ENCODE measurements around the gene JAK3.
A peak's percentile ranks its signal among the peaks of the same experiment; 100 is the strongest.
"Not testable (repeated sequence)": the region's sequence is repeated elsewhere in the genome, so short reads cannot be mapped to it uniquely, and the experiment has no call there.

JAK3 gene

DNA sequence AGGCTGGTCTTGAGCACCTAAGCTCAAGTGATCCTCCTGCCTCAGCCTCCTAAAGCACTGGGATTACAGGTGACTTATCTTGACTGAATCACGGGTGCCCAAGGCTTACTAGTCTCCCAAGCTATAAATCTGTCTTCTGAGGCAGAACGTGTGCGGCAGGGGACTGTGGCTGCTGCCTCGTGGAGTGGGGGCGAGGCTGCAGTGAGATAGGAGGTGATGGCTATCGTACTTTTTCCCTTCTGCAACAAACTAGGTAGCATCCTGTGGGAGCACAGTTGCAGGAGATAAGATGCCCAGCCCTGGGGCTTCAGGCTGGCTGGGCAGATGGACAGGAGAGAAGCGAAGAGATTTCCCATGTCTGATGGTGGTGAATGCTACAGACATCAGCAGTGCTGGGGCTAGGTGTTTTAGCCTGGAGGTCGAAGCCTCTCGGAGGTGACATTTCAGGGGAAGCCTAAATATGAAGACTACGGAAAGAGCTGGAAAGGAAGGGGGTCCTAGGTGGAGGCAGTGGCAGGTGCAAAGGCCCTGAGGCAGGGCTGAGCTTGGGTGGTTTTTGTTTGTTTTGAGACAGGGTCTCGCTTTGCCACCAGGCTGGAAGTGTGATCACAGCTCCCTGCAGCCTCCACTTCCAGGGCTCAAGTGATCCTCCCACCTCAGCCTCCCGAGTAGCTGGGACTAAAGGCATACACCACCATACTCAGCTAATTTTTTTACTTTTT lies 45.5 kb downstream of the JAK3 start:
- DNase-seq = no peak

DNA sequence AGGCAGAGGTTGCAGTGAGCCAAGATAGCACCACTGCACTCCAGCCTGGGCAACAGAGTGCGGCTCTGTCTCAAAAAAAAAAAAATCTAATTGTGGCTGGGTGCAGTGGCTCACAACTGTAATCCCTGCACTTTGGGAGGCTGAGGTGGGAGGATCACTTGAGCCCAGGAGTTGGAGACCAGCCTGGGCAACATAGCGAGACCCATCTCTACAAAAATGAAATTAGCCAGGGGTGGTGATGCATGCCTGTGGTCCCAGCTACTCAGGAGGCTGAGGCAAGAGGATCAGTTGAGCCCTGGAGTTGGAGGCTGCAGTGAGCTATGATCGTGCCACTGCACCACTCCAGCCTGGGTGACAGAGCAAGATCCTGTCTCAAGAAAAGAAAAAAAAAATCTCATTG lies 49.2 kb downstream of the JAK3 start:
- DNase-seq = not testable (repeated sequence)

DNA sequence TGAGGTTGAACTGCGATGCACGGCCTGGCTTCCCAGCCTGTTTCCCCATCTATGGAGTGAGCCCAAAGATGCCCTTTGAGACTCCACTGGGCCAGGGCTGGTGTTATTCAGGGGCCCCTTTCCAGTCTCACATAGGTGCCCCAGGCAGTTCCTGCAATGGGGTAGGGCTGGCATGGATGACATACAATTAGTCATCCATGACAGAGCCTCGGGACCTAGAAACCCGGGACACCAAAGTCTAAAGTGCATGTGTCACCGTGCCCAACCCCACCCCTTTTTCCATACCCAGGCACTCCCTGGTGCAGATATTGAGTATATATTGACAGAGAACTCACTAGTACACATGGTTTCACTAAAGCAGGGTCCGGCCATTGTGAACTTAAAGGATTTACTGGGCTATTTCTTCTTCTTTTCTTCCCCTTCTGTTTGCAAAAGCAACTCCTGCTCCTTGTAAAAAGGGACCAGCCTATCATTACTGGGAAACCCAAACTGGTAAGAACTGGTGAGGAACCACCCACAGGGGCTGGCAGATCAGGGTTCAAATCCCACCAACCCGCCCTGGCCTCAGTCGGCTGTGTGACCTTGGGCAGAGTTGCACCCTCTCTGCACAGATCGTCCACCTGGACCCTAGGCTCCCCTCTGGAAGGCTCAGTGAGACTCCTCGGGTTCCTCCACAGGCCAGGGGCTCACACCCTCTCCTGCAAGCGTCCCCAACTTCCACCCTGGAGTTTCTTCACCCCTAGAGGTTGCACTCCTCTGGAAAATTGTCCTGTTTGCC lies 50.2 kb downstream of the JAK3 start:
- no peak for DNase-seq

- DNase-seq = no peak
Observed at GRCh38 chr19:17796838-17797423, 50.9 kb downstream of the JAK3 start.

GRCh38 chr19:17796013-17796837 lies 51.6 kb downstream of the JAK3 start:
- no peak for DNase-seq

- no peak for DNase-seq
Observed at GRCh38 chr19:17795495-17795856, 52.3 kb downstream of the JAK3 start.

GRCh38 chr19:17794731-17795494 lies 52.9 kb downstream of the JAK3 start, which contains the start of gene B3GNT3:
B3GNT3 (plus strand) TSS chr19:17795138; CDS start chr19:17807808, 12,670 bp downstream.
- no peak for DNase-seq

DNA sequence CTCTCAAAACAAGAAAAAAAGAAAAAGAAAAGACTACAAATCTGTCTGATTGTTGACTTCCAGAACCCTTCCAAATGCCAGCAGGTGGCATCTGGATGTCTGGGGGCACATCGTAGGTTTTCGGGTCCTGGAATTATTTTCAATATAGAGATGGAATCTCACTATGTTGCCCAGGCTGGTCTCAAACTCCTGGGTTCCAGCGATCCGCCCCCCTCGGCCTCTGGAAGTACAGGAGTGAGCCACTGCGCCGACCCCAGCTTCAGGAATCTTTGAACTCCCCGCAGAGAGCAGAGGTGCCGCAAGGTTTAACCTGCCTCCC lies 53.4 kb downstream of the JAK3 start:
- no peak for DNase-seq

DNA sequence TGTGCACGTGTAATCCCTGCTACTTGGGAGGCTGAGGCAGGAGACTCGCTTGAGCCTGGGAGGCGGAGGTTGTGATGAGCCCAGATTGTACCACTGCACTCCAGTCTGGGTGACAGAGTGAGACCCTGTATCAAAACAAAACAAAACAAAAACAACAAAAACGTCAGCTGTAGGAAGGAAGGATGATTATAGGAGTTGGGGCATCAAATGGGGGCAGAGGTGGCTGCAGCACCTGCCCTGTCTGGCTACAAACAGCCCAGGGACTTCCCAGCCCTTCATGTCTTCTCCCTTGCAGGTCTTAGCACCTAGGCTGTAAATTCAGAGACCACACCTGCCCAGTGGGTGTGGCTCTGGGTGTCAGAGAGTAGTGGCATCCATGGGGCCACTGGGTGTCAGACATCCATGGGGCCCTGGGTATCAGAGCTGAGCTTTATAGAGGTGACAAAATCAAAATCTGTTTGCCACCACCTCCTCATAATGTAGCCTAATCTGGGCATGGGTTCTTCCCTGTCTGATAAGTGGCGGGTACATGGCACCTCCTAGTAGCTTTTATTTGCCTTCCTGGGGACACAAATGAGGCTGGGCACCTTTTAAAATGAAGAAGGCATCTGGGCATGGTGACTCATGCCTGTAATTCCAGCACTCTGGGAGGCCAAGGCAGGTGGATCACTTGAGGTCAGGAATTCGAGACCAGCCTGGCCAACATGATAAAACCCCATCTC lies 57.6 kb downstream of the JAK3 start:
- DNase-seq = no peak

DNA sequence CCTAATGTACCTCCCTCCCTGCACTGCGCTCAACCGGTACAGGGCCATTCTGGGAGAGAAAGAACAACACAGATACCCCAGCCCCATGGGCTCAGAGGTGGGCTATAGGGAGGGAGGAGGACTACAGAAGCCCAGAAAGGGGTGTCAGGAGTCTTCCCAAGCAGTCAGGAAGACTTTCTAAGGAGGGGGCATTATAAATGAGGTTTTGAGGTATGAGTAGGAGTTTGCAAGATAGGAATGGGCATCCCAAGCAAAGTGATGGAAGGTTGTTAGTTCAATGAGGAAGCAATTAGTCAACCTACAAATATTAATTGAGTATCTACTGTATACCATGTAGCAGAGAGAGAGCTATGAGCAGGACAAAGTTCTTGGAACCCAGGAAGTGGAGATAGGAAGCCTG lies 59.1 kb downstream of the JAK3 start:
- no peak for DNase-seq

GRCh38 chr19:17787274-17787913 lies 60.4 kb downstream of the JAK3 start:
- no peak for DNase-seq

DNA sequence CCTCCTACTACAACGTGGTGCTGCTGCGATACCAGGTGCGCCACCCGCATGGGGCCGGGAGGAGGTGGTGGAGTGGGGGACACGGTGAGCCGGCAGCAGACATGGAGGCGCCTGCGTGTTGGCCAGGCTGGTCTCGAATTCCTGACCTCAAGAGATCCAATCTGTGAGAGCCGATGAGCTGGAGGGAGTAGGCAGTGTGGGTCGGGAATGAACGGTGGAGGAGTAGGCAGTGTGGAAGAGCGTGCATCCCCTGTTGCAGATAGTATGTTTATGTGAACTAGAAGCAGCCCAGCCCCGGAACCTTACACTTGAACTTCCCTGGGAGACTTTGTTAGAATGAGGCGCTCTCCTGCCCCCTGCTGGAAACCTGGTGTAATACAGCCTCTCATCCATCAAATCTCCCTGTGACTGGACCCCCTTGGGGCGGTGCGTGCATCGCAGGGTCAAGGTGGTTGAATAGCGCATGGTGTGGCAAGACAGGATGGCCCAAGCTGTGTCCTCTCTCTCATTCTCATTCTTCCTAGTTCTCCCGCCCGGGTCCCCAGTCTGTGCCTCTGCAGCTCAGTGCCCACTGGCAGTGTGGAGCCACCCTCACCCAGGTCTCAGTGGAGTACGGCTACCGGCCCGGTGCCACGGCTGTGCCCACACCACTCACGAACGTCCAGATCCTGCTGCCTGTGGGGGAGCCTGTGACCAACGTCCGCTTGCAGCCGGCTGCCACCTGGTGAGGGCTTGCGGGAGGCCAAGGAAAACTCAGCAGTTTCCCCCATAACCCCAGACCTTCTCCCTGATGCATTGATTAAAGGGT lies 63.4 kb downstream of the JAK3 start:
- DNase-seq = no peak

- DNase-seq = not testable (repeated sequence)
Observed at GRCh38 chr19:17783721-17784120, 64.1 kb downstream of the JAK3 start.

DNA sequence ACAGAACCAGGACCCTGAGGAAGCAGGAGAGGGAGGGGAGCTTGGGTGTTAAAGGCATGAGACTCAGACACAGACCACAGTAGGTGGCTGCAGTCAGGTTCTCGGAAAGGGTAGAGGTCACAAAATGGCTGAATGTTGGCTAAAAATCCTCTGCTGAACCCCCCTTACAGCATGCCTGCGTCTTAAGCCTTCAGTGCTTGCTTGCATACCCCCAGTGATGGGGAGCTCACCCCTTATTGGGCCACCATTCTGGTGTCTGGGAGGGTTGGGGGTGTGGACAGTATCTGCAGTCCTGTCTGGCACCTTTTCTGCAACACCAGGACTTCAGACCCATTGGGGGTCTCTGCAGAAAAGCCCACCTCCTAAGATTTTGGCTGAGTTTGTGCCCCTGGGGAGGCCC lies 67.0 kb downstream of the JAK3 start:
- DNase-seq = no peak

DNA sequence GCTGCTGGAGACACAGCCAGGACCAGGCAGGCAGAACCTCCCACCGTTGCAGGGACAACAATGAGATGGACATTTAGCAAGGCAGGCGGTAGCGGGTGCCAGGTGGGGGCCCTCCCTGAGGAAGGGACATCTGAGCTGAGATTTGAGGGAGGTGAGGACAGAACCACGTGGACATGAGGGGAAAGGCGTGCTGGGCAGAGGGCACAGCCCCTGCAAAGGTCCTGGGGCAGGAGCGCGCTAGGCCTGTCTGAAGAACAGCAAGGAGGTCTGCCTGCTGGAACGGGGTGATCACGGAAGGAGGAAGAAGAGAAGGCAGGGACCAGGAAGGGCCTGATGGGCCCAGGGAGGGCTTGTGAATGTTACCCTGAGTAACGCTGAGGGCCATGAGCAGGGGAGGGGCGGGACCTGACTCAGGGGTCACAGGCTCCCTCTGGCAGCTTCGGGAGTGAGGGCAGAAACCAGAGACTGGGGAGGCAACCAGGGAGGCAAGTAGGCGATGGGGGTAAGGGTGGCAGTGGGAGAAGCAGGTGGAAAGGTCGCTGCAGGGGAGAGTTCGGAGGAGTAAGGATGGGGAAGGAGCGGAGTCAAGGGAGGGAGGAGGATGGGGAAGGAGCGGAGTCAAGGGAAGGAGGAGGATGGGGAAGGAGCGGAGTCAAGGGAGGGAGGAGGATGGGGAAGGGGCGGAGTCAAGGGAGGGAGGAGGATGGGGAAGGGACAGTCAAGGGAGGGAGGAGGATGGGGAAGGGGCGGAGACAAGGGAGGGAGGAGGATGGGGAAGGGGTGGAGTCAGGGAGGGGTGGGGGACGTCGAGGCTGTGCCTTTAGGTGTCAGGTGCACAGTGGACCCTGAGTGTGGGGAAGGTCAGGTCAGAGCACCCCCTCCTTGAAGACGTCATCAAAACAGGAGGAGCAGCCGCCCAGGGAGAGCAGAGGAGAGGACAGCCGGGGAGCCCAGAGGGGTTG lies 68.5 kb downstream of the JAK3 start:
- DNase-seq = no peak

DNA sequence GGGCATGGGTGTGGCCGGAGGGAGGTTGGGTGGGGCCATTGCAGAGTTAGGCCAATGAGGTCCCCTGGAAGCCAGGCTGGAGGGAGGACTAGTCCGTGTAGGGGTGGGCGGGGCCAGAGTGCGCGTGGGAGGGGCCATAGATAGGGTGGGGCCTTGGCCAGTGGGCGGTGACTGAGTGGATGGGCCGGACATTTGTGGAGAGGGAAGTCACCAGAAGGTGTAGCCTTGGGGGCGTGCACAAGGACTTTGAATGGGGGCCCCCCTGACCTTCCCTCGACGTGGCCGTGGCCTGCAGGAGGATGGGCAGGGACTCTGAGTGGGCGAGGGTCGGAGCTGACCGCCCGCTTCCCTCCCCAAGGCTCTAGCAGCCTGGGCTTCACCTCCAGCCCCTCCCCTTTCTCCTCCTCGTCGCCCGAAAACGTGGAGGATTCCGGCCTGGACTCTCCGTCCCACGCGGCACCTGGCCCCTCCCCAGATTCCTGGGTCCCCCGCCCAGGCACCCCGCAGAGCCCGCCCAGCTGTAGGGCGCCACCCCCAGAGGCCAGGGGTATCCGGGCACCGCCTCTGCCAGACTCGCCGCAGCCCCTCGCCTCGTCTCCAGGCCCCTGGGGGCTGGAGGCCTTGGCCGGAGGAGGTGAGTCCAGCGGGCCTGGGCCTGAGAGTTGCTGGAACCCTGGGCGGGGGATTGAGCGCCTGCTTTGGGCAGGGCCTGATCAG lies 69.4 kb downstream of the JAK3 start:
- peak; percentile 17 for DNase-seq

GRCh38 chr19:17777840-17778239 lies 69.9 kb downstream of the JAK3 start:
- DNase-seq = not testable (repeated sequence)

DNA sequence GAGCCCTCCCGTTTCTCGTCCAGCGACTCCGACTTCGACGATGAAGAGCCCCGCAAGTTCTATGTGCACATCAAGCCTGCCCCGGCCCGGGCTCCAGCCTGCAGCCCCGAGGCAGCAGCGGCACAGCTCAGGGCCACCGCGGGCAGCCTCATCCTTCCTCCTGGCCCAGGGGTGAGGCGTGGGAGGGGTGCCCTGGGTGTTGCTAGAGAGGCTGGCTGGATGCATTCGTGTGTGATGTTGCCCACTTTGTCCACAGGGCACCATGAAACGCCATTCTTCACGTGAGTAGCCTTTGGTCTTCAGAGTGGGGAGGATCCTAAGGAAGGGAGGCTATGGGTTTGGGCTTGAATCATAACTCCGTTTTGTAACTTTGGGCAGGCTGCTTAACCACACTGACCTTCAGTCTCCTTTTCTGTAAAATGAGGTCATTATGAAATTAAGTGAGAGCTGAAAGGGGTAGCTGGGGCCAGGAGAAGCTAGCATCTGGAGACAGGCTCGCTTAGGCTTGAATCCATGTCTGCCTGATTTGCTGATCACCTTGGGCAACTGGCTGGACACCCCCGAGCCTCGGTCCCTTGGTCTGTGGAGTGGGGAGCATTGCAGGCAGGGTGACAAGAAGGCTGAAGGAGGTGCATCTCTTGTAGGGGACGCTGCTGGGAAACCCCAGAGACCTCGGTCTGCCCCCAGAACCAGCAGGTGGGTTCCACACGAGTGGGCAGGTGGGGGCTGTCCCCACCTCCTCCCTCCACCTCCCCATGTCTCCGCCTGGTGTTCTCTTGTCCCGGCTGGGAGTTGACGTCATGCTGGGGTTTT lies 71.6 kb downstream of the JAK3 start:
- DNase-seq = no peak

Measured in NCI-H1048 (cell line).